Panc1 (cell line): ENCODE results near the gene ANKRD53. TPM values are rescaled to one million over a fixed set of nuclear protein-coding genes. Genes with fewer than 3 reads are reported as not detected.

ENCODE experiments used
- ATAC-seq: fragments of 200-7000 bp; cut with Tn5 transposase; 2 replicates; pipeline ENCODE4 v1.9.1; 2020; ENCODE audit warnings: mild to moderate bottlenecking, moderate library complexity
- BruUV-seq: library from RNA; stranded (reverse); fragments of 400-500 nt; replicated peaks from 2 replicates; lab custom pipeline; 2021; lab: Mats Ljungman, UMichigan
- CTCF ChIA-PET: fragments of 300-600 bp; sonication (Branson Sonifier 250); formaldehyde crosslinking; loops from one replicate; lab custom pipeline; 2022; ENCODE audit warnings: antibody characterized with exemption; lab: Charles Lee
- POLR2A ChIA-PET: fragments of 300-600 bp; sonication (Branson Sonifier 250); formaldehyde crosslinking; loops from one replicate; lab custom pipeline; 2022; ENCODE audit warnings: antibody characterized with exemption; lab: Charles Lee
- DNase-seq: peaks from one replicate; pipeline ENCODE4 v3.0.0-alpha.2; 2010; ENCODE audit warnings: low read depth, low spot score
- H3K27ac ChIP-seq: 2 replicates; pipeline ENCODE4 v1.5.1; 2011; ENCODE audit warnings: mild to moderate bottlenecking, low read length, inconsistent platforms
- H3K27me3 ChIP-seq: fragments of 200-500 bp; sonication (Bioruptor generic); 2 replicates; pipeline ENCODE4 v1.6.0; 2014; ENCODE audit warnings: low read length, inconsistent platforms; ENCODE audit not compliant: control insufficient read depth, insufficient read depth
- H3K36me3 ChIP-seq: fragments of 200-500 bp; sonication (Bioruptor generic); 2 replicates; pipeline ENCODE4 v1.5.1; 2014; ENCODE audit warnings: inconsistent platforms, mild to moderate bottlenecking, low read length, moderate library complexity; ENCODE audit not compliant: control insufficient read depth, insufficient read depth
- H3K4me1 ChIP-seq: 2 replicates; pipeline ENCODE4 v1.5.1; 2011; ENCODE audit warnings: inconsistent platforms, mild to moderate bottlenecking, low read length, moderate library complexity; ENCODE audit not compliant: control insufficient read depth, insufficient read depth
- H3K4me3 ChIP-seq, 2 experiments: 2 replicates each; pipeline ENCODE4 v1.5.1; 2011 to 2012; ENCODE audit warnings: low read depth in 2 of 2, low read length in 2 of 2, mild to moderate bottlenecking in 2 of 2, inconsistent platforms in 1 of 2, moderate library complexity in 1 of 2
- H3K9me3 ChIP-seq: fragments of 200-500 bp; sonication (Bioruptor generic); 2 replicates; pipeline ENCODE4 v1.5.1; 2014; ENCODE audit warnings: low read depth, mild to moderate bottlenecking, inconsistent platforms, low read length, moderate library complexity; ENCODE audit not compliant: control insufficient read depth, insufficient read depth
- POLR2AphosphoS5 ChIP-seq: IDR thresholded peaks from 2 replicates; pipeline ENCODE4 v1.6.1; 2012; ENCODE audit warnings: mild to moderate bottlenecking, low read depth, low read length, moderate library complexity
- SIN3A ChIP-seq: IDR thresholded peaks from 2 replicates; pipeline ENCODE4 v1.6.1; 2012; ENCODE audit warnings: low read depth, mild to moderate bottlenecking, low read length, moderate library complexity, borderline replicate concordance; ENCODE audit not compliant: insufficient read depth
- TCF7L2 ChIP-seq: IDR thresholded peaks from 2 replicates; pipeline ENCODE4 v1.6.1; 2011; ENCODE audit warnings: mild to moderate bottlenecking, low read depth, low read length, inconsistent platforms
- in situ Hi-C: cut with HindIII; loops from 2 replicates; pipeline ENCODE4 v1.10.0; 2016; ENCODE audit warnings: low sequenced_read_pairs, low pct_unique_long_range_greater_than_20kb
- intact Hi-C: fragments of 100-400 bp; cut with micrococcal nuclease; formaldehyde crosslinking; loops from one replicate; pipeline ENCODE4 v1.10.0; 2022; ENCODE audit not compliant: unreplicated experiment
- total RNA-seq: library from RNA; stranded (reverse); gene quantifications from one replicate; pipeline ENCODE4 v1.2.1, GENCODE V29; 2021; ENCODE audit not compliant: unreplicated experiment
- TF ChIP-seq, protein P1 (sequence below), 2 experiments: IDR thresholded peaks; 2 replicates each; pipeline ENCODE4 v1.6.1; 2011 to 2012; ENCODE audit warnings: low read depth in 2 of 2, control low read depth in 1 of 2, low read length in 1 of 2, mild to moderate bottlenecking in 1 of 2, moderate library complexity in 1 of 2; ENCODE audit not compliant: insufficient read depth in 1 of 2
- TF ChIP-seq, protein P2 (sequence below): fragments of 450-650 bp; IDR thresholded peaks from 2 replicates; pipeline ENCODE4 v1.5.1; 2017; ENCODE audit warnings: mild to moderate bottlenecking

Gene ANKRD53
- total RNA-seq, 1 experiment from 2014 or later: not detected

DNA sequence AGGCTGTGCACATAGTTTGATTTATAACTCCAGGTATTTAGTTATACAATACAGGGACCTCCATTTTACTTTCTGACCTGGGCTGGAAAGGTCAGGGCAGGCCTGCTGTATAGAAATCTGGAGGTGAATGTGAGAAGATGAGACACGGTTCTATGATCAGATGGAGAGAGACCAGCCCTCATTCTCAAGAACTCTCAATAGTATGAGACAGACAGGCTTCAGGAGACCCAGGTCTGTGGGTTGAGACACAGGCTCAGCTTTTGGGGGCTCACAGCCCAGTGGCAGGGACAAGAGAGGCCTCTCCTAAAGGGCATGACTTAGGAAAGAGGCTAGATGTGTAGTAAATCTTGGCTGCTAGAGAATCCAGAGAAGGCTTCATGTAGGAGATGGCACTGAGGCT, 43.4 kb upstream of the ANKRD53 start:
- Histone ChIP-seq H3K27me3 (no peaks in the 10 kb centered on the region), H3K4me1 (no peaks in the 10 kb centered on the region), H3K9me3 (no peaks in the 10 kb centered on the region), H3K27ac (no peak overlapping the region), H3K4me3 (no peak overlapping the region), H3K36me3 (no peaks in the 10 kb centered on the region)
- in situ Hi-C loops (no loop called here), intact Hi-C loops (no loop called here)
- no peak for DNase-seq
- no TSS peak for BruUV-seq
- ChIA-PET POLR2A (no interaction called here), CTCF (interaction anchor here (0.6 kb wide), 1 partner anchor 15 kb away, joined by 4 read pairs; no protein-coding TSS in a partner anchor)
- no peak for ATAC-seq
- TF ChIP-seq SIN3A: no peak
- TF ChIP-seq POLR2AphosphoS5: no peak
- TF ChIP-seq, protein P1, sequence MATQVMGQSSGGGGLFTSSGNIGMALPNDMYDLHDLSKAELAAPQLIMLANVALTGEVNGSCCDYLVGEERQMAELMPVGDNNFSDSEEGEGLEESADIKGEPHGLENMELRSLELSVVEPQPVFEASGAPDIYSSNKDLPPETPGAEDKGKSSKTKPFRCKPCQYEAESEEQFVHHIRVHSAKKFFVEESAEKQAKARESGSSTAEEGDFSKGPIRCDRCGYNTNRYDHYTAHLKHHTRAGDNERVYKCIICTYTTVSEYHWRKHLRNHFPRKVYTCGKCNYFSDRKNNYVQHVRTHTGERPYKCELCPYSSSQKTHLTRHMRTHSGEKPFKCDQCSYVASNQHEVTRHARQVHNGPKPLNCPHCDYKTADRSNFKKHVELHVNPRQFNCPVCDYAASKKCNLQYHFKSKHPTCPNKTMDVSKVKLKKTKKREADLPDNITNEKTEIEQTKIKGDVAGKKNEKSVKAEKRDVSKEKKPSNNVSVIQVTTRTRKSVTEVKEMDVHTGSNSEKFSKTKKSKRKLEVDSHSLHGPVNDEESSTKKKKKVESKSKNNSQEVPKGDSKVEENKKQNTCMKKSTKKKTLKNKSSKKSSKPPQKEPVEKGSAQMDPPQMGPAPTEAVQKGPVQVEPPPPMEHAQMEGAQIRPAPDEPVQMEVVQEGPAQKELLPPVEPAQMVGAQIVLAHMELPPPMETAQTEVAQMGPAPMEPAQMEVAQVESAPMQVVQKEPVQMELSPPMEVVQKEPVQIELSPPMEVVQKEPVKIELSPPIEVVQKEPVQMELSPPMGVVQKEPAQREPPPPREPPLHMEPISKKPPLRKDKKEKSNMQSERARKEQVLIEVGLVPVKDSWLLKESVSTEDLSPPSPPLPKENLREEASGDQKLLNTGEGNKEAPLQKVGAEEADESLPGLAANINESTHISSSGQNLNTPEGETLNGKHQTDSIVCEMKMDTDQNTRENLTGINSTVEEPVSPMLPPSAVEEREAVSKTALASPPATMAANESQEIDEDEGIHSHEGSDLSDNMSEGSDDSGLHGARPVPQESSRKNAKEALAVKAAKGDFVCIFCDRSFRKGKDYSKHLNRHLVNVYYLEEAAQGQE (IDR thresholded peaks at IDR 0.05; ENCODE audit: insufficient read depth in 1 of 2, low read depth in 2 of 2, low read length in 1 of 2): no peak
- TF ChIP-seq TCF7L2: no peak
- TF ChIP-seq, protein P2, sequence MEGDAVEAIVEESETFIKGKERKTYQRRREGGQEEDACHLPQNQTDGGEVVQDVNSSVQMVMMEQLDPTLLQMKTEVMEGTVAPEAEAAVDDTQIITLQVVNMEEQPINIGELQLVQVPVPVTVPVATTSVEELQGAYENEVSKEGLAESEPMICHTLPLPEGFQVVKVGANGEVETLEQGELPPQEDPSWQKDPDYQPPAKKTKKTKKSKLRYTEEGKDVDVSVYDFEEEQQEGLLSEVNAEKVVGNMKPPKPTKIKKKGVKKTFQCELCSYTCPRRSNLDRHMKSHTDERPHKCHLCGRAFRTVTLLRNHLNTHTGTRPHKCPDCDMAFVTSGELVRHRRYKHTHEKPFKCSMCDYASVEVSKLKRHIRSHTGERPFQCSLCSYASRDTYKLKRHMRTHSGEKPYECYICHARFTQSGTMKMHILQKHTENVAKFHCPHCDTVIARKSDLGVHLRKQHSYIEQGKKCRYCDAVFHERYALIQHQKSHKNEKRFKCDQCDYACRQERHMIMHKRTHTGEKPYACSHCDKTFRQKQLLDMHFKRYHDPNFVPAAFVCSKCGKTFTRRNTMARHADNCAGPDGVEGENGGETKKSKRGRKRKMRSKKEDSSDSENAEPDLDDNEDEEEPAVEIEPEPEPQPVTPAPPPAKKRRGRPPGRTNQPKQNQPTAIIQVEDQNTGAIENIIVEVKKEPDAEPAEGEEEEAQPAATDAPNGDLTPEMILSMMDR: no peak

DNA sequence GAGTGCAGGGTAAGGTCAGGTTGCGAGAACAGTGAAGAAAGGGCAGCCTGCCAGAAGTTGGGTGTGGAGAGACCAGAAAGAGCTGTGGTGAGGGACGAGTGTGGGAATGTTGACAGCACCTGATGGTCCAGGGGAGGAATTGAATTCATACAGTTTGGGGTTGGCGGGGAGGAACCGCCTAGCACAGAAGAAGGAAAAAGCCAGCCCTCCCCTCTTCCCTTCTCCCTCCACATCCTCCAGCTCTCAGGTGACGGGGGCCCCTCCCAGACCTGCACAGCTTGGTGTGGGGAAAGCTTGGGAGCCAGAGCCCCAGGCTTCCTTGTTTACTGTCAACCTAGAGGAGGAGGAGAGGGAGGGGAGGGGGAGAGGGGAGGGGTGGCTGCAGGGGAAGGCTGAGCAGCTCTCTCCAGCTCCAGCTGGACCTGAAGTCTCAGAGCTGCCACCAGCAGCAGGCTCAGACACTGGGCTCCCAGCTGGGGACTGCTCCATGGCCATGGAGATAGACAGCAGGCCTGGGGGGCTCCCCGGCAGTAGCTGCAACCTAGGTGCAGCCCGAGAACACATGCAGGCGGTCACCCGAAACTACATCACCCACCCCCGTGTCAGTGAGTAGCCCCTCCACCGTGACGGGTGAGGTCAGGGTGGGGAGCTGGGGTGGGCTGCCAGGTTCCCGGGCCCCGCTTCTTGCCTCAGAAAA, 42.8 kb upstream of the ANKRD53 start, which contains the start of gene ATP6V1B1:
ATP6V1B1 (plus strand) TSS at position 433 of the 697 bp plus-strand sequence; CDS start at position 488, 55 bp downstream.
- ChIA-PET POLR2A (interaction anchor here (0.6 kb wide), 1 partner anchor 386 kb away, joined by 6 read pairs; no protein-coding TSS in a partner anchor), CTCF (interaction anchor here (0.6 kb wide), 2 partner anchors 16 to 29 kb away, joined by 3 to 4 read pairs; no protein-coding TSS in a partner anchor)
- Histone ChIP-seq H3K4me3 (no peak within 1 kb of the TSS), H3K27ac (no peak within 1 kb of the TSS), H3K27me3 (no peaks in the 10 kb centered on the region), H3K36me3 (no peaks in the 10 kb centered on the region), H3K4me1 (no peaks in the 10 kb centered on the region), H3K9me3 (no peaks in the 10 kb centered on the region)
- TF ChIP-seq TCF7L2 (no peak), SIN3A (no peak), POLR2AphosphoS5 (no peak)
- TF ChIP-seq, protein P1 (IDR thresholded peaks at IDR 0.05; ENCODE audit: insufficient read depth in 1 of 2, low read depth in 2 of 2, low read length in 1 of 2): no peak
- TF ChIP-seq, protein P2: no peak
- in situ Hi-C loops: no loop called here
- intact Hi-C loops: no loop called here
- no peak for ATAC-seq
- no TSS peak for BruUV-seq
- no peak for DNase-seq
